H1 (cell line): ENCODE data around the gene ZSWIM6. TPM values are rescaled to one million over a fixed set of nuclear protein-coding genes. Genes with fewer than 3 reads are reported as not detected.

ENCODE experiments used
- CTCF ChIA-PET: fragments of 300-600 bp; sonication (Branson Sonifier 250); formaldehyde crosslinking; loops from one replicate; lab custom pipeline; 2021; ENCODE audit not compliant: partially characterized antibody; lab: Charles Lee
- POLR2A ChIA-PET: fragments of 300-600 bp; sonication (Branson Sonifier 250); formaldehyde crosslinking; loops from one replicate; lab custom pipeline; 2021; ENCODE audit warnings: inconsistent platforms; ENCODE audit not compliant: partially characterized antibody; lab: Charles Lee
- DNase-seq, 2 experiments: peaks; one replicate each; pipeline versions ENCODE4 v3.0.0 to v3.0.0-alpha.2; 2010 to 2022; ENCODE audit warnings: low spot score in 2 of 2, low read depth in 1 of 2, mixed read lengths in 1 of 2
- FAIRE-seq: peaks from 2 replicates; lab custom pipeline; 2011; peaks lifted over from hg19 to GRCh38; lab: Jason Lieb, UNC
- H2AFZ ChIP-seq: 2 replicates; pipeline ENCODE4 v1.8.1; 2012; ENCODE audit warnings: low read length, inconsistent platforms
- H2AK5ac ChIP-seq: 2 replicates; pipeline ENCODE4 v1.6.1; 2013; ENCODE audit warnings: low read depth, low read length
- H2BK120ac ChIP-seq: replicated peaks from 2 replicates; pipeline ENCODE3; 2013; ENCODE audit warnings: low read depth, low read length, inconsistent platforms
- H2BK12ac ChIP-seq: 2 replicates; pipeline ENCODE4 v1.6.1; 2013; ENCODE audit warnings: low read depth, low read length
- H2BK15ac ChIP-seq: 2 replicates; pipeline ENCODE4 v1.6.1; 2013; ENCODE audit warnings: low read length
- H2BK20ac ChIP-seq: 2 replicates; pipeline ENCODE4 v1.6.1; 2013; ENCODE audit warnings: low read length
- H2BK5ac ChIP-seq: 2 replicates; pipeline ENCODE4 v1.6.1; 2013; ENCODE audit warnings: low read depth, low read length
- H3K14ac ChIP-seq: 2 replicates; pipeline ENCODE4 v1.6.1; 2013; ENCODE audit warnings: inconsistent platforms; ENCODE audit not compliant: insufficient read length
- H3K18ac ChIP-seq: 2 replicates; pipeline ENCODE4 v1.6.1; 2013; ENCODE audit warnings: low read length; ENCODE audit errors: extremely low read depth
- H3K23ac ChIP-seq: 2 replicates; pipeline ENCODE4 v1.6.1; 2013; ENCODE audit warnings: inconsistent platforms; ENCODE audit not compliant: insufficient read length
- H3K23me2 ChIP-seq: 2 replicates; pipeline ENCODE4 v1.6.1; 2013; ENCODE audit warnings: low read depth, low read length
- H3K27ac ChIP-seq: 2 replicates; pipeline ENCODE4 v1.6.1; 2011; ENCODE audit warnings: low read depth, low read length, inconsistent platforms
- H3K27me3 ChIP-seq, 4 experiments: replicated peaks in 1 of 4; 1 replicate in 1 of 4; 2 replicates in 3 of 4; pipeline versions ENCODE4 v1.6.1 to v1.8.1; 2011 to 2013; ENCODE audit warnings: low read length in 3 of 4, mild to moderate bottlenecking in 3 of 4, inconsistent platforms in 2 of 4, mixed read lengths in 2 of 4, moderate library complexity in 1 of 4; ENCODE audit not compliant: control insufficient read depth in 3 of 4, insufficient read depth in 3 of 4; ENCODE audit errors: extremely low read depth in 1 of 4
- H3K36me3 ChIP-seq, 4 experiments: 2 replicates each; pipeline versions ENCODE4 v1.6.1 to v1.8.1; 2011 to 2013; ENCODE audit warnings: mild to moderate bottlenecking in 4 of 4, low read length in 3 of 4, moderate library complexity in 2 of 4, control low read depth in 1 of 4, inconsistent platforms in 1 of 4; ENCODE audit not compliant: insufficient read depth in 4 of 4, control insufficient read depth in 2 of 4
- H3K4ac ChIP-seq: replicated peaks from 2 replicates; pipeline ENCODE3; 2013; ENCODE audit warnings: low read length, low read depth, mixed read lengths, inconsistent platforms; ENCODE audit not compliant: insufficient read length
- H3K4me1 ChIP-seq, 4 experiments: replicated peaks in 1 of 4; 1 replicate in 1 of 4; 2 replicates in 3 of 4; pipeline versions ENCODE4 v1.6.1 to v1.8.1; 2011 to 2013; ENCODE audit warnings: low read length in 3 of 4, inconsistent platforms in 2 of 4, mixed read lengths in 1 of 4; ENCODE audit not compliant: insufficient read depth in 4 of 4, control insufficient read depth in 3 of 4
- H3K4me2 ChIP-seq, 2 experiments: 2 replicates each; pipeline versions ENCODE4 v1.6.1 to v1.8.1; 2011 to 2013; ENCODE audit warnings: low read depth in 2 of 2, low read length in 2 of 2, control low read depth in 1 of 2, inconsistent platforms in 1 of 2, mild to moderate bottlenecking in 1 of 2; ENCODE audit not compliant: insufficient read depth in 1 of 2
- H3K4me3 ChIP-seq, 4 experiments: fragments of 200-600, 300-600 bp in 1 of 4; sonication (generic), shearing (Covaris generic), sonication (Bioruptor Twin) in 1 of 4; 2 replicates each; pipeline versions ENCODE4 v1.5.1 to v1.8.1; 2011 to 2016; ENCODE audit warnings: low read length in 4 of 4, low read depth in 3 of 4, control low read depth in 2 of 4, inconsistent platforms in 2 of 4, mild to moderate bottlenecking in 2 of 4, mixed read lengths in 1 of 4, moderate library complexity in 1 of 4; ENCODE audit not compliant: insufficient read depth in 2 of 4; ENCODE audit errors: extremely low read depth in 1 of 4
- H3K56ac ChIP-seq: replicated peaks from 2 replicates; pipeline ENCODE3; 2013; ENCODE audit warnings: low read depth, mild to moderate bottlenecking, mixed read lengths, low read length, inconsistent platforms; ENCODE audit not compliant: insufficient read length
- H3K79me1 ChIP-seq: 2 replicates; pipeline ENCODE4 v1.6.1; 2013; ENCODE audit warnings: low read depth, low read length, control low read depth
- H3K79me2 ChIP-seq, 2 experiments: 2 replicates each; pipeline versions ENCODE4 v1.6.1 to v1.8.1; 2012 to 2013; ENCODE audit warnings: low read length in 2 of 2, mild to moderate bottlenecking in 2 of 2, inconsistent platforms in 1 of 2; ENCODE audit not compliant: insufficient read depth in 2 of 2, control insufficient read depth in 1 of 2
- H3K9ac ChIP-seq, 4 experiments: replicated peaks in 1 of 4; 1 replicate in 1 of 4; 2 replicates in 3 of 4; pipeline versions ENCODE4 v1.6.1 to v1.8.1; 2011 to 2013; ENCODE audit warnings: low read depth in 3 of 4, low read length in 3 of 4, control low read depth in 2 of 4, mild to moderate bottlenecking in 2 of 4, moderate library complexity in 2 of 4, inconsistent platforms in 1 of 4; ENCODE audit errors: extremely low read depth in 1 of 4
- H3K9me3 ChIP-seq, 2 experiments: 2 replicates each; pipeline versions ENCODE4 v1.6.1 to v1.8.1; 2012 to 2013; ENCODE audit warnings: mild to moderate bottlenecking in 2 of 2, moderate library complexity in 2 of 2, control low read depth in 1 of 2, inconsistent platforms in 1 of 2, low read depth in 1 of 2, low read length in 1 of 2, mixed read lengths in 1 of 2; ENCODE audit not compliant: insufficient read depth in 2 of 2
- H4K20me1 ChIP-seq, 2 experiments: replicated peaks in 1 of 2; 2 replicates each; pipeline versions ENCODE3 to v1.8.1; 2011 to 2013; ENCODE audit warnings: inconsistent platforms in 2 of 2, low read length in 2 of 2, mild to moderate bottlenecking in 1 of 2; ENCODE audit not compliant: insufficient read depth in 2 of 2, control insufficient read depth in 1 of 2
- H4K5ac ChIP-seq: 2 replicates; pipeline ENCODE4 v1.6.1; 2013; ENCODE audit warnings: low read length, low read depth, mixed read lengths, inconsistent platforms; ENCODE audit not compliant: insufficient read length
- H4K8ac ChIP-seq: 2 replicates; pipeline ENCODE4 v1.8.0; 2013; ENCODE audit warnings: mild to moderate bottlenecking, moderate library complexity, low read length, inconsistent platforms; ENCODE audit not compliant: insufficient read depth; ENCODE audit errors: extremely low read depth
- H4K91ac ChIP-seq: replicated peaks from 2 replicates; pipeline ENCODE3; 2013; ENCODE audit warnings: low read length, mixed read lengths, inconsistent platforms; ENCODE audit not compliant: insufficient read length
- KDM1A ChIP-seq: fragments of 200-600, 300-600 bp; sonication (generic); IDR thresholded peaks from 2 replicates; pipeline ENCODE4 v1.7.1; 2016; ENCODE audit warnings: mild to moderate bottlenecking, low read length, borderline replicate concordance
- RNF2 ChIP-seq: fragments of 200-900, 300-1000 bp; sonication (generic); IDR thresholded peaks from 2 replicates; pipeline ENCODE4 v1.7.1; 2016; ENCODE audit warnings: borderline replicate concordance, low read depth, mild to moderate bottlenecking, antibody characterized with exemption, low read length; ENCODE audit not compliant: poor library complexity, severe bottlenecking; ENCODE audit errors: missing control alignments
- SRF ChIP-seq: IDR thresholded peaks from 2 replicates; pipeline ENCODE4 v1.6.1; 2011; ENCODE audit warnings: mild to moderate bottlenecking, low read depth, low read length, moderate library complexity
- TAF1 ChIP-seq: IDR thresholded peaks from 2 replicates; pipeline ENCODE4 v1.6.1; 2011; ENCODE audit warnings: mild to moderate bottlenecking, low read depth, low read length
- YY1 ChIP-seq: IDR thresholded peaks from 2 replicates; pipeline ENCODE4 v1.6.1; 2011; ENCODE audit warnings: low read depth, mild to moderate bottlenecking, low read length
- WGBS, 2 experiments: shearing (Covaris generic) in 1 of 2; methylation state at CpG; one replicate each; pipeline versions ENCODE4 v1.1.6 to v1.1.7; 2013 to 2015; ENCODE audit warnings: low lambda C conversion rate in 2 of 2, mixed read lengths in 2 of 2, inconsistent platforms in 1 of 2, low coverage in 1 of 2, missing lambda C conversion rate in 1 of 2; ENCODE audit not compliant: insufficient replicate concordance in 2 of 2, insufficient coverage in 1 of 2, insufficient read length in 1 of 2; ENCODE audit errors: extremely low coverage in 1 of 2, missing lambda C conversion rate in 1 of 2; 5-methylcytosine and 5-hydroxymethylcytosine counted together
- polyA plus RNA-seq, 7 experiments: library from polyadenylated mRNA; depleted of rRNA in 3 of 7; stranded (reverse) in 5 of 7; unstranded in 2 of 7; fragments of >200 nt in 5 of 7; fragments of 200-250 nt in 2 of 7; gene quantifications; 1 replicate in 5 of 7; 2 replicates in 1 of 7; 4 replicates in 1 of 7; pipeline versions ENCODE4 v1.2.1 to v1.2.3, GENCODE V29; 2011 to 2013; ENCODE audit warnings: missing spikeins in 2 of 7, mixed read lengths in 2 of 7
- total RNA-seq: library from RNA; stranded (reverse); fragmentation: NEBNext Ultra II Directional; extraction: Animal tissue kit (Norgen Biotek cat#: 25700); gene quantifications from 2 replicates; pipeline ENCODE4 v1.2.1, GENCODE V29; 2021

ZSWIM6 gene
- total and polyA plus RNA-seq, 2 of the 8 experiments (the other 6 are each of a cell fraction or from before 2014, with no cell fraction given): 7.9 to 12.4 TPM

- H4K20me1 ChIP-seq: peaks cover 7 to 16% of the 10 kb centered on the region in 2 experiments
- H2AK5ac ChIP-seq: no peak overlapping the region
- no peak overlapping the region for H4K91ac ChIP-seq
- TF ChIP-seq SRF (no peak), RNF2 (peak; percentile 29), YY1 (no peak), TAF1 (no peak), KDM1A (no peak)
- H3K4me2 ChIP-seq: peak overlapping the region; percentile 69 to 97; a peak in 2 of 4 replicates
- H3K23ac ChIP-seq: no peak overlapping the region
- H3K9me3 ChIP-seq: no peaks in the 10 kb centered on the region
- H2BK20ac ChIP-seq: no peak overlapping the region
- peaks cover 13% of the 10 kb centered on the region; the same call in 1 of the 2 replicates for H3K23me2 ChIP-seq
- no peak overlapping the region; the same call in 1 of the 2 replicates for H2BK12ac ChIP-seq
- ChIA-PET CTCF (interaction anchor here (0.7 to 2.5 kb wide), 3 partner anchors 8 to 30 kb away, joined by 4 to 9 read pairs (median 8); no protein-coding TSS in a partner anchor), POLR2A (interaction anchor here (1.2 kb wide), 1 partner anchor 485 kb away, joined by 3 read pairs; the partner anchor contains the start of gene ELOVL7)
- H3K36me3 ChIP-seq: no peaks in the 10 kb centered on the region
- peaks cover 3 to 11% (median 8%) of the 10 kb centered on the region in 4 experiments; a peak in 6 of 7 replicates for H3K4me1 ChIP-seq
- H2BK15ac ChIP-seq: no peak overlapping the region
- peaks cover 15 to 51% (median 33%) of the 10 kb centered on the region in 4 experiments for H3K27me3 ChIP-seq
- H4K8ac ChIP-seq: no peak overlapping the region
- DNase-seq (no peak), FAIRE-seq (no peak)
- H3K56ac ChIP-seq: no peak overlapping the region
- no peak overlapping the region for H3K4ac ChIP-seq
- peaks cover 0 to 2% of the 10 kb centered on the region in 2 experiments; a peak in 1 of 4 replicates for H3K79me2 ChIP-seq
- H3K4me3 ChIP-seq: peak overlapping the region in 3 of 4 experiments; percentile 78 to 80 (median 78); a peak in 4 of 8 replicates
- H3K27ac ChIP-seq: no peak overlapping the region
- H2AFZ ChIP-seq: no peak overlapping the region
- no peak overlapping the region for H3K9ac ChIP-seq
- no peaks in the 10 kb centered on the region for H3K79me1 ChIP-seq
- no peak overlapping the region for H2BK120ac ChIP-seq
- no peak overlapping the region for H2BK5ac ChIP-seq
- no peak overlapping the region for H3K14ac ChIP-seq
- WGBS, 2 experiments: 49% methylated on average over 7 of the region's 7 CpGs; no CpG with 5 or more reads in 1 of the 2 experiments
- H4K5ac ChIP-seq: no peak overlapping the region
- H3K18ac ChIP-seq: no peak overlapping the region; the same call in 1 of the 2 replicates
Measured at GRCh38 chr5:61328791-61329549, 3.1 kb upstream of the ZSWIM6 start.
